ENCODE measurements around the gene PDIA5. TPM values are rescaled to one million over a fixed set of nuclear protein-coding genes. Genes with fewer than 3 reads are reported as not detected.

Gene PDIA5
- total and polyA plus RNA-seq, 2 donors (not counting 1 experiment from before 2014, with no cell fraction given) = 2.6 to 3.8 TPM

- H3K4me3 ChIP-seq (ENCODE audit: control extremely low read depth in 1 of 5, extremely low read depth in 1 of 5, insufficient read depth in 1 of 5, low read depth in 2 of 5, low read length in 4 of 5) = no peak overlapping the region
- Mint-ChIP-seq H3K9me3 (ENCODE audit: insufficient read depth) (no peaks in the 10 kb centered on the region), H3K27ac (no peak overlapping the region), H3K4me1 (peaks cover 8% of the 10 kb centered on the region), H3K27me3 (no peaks in the 10 kb centered on the region), H3K4me3 (no peak overlapping the region)
- DNase-seq (no peak), ATAC-seq (ENCODE audit: low read depth) (no peak)
- ChIA-PET POLR2A (no interaction called here), CTCF (interaction anchor here (0.6 kb wide), 1 partner anchor 55 kb away, joined by 3 read pairs; no protein-coding TSS in a partner anchor)
- H3K9ac ChIP-seq (ENCODE audit: low read length) = no peak overlapping the region
- H3K36me3 ChIP-seq (replicated peaks in 1 of 2; ENCODE audit: control extremely low read depth in 1 of 2, control insufficient read depth in 1 of 2, extremely low read depth in 1 of 2, insufficient read depth in 2 of 2, low read length in 1 of 2) = no peaks in the 10 kb centered on the region
- H3K27me3 ChIP-seq (replicated peaks in 1 of 4; ENCODE audit: control extremely low read depth in 1 of 4, control insufficient read depth in 3 of 4, insufficient read depth in 4 of 4, low read length in 3 of 4) = no peaks in the 10 kb centered on the region
- H2AFZ ChIP-seq (ENCODE audit: insufficient read depth, low read depth, low read length, poor library complexity, severe bottlenecking) = no peak overlapping the region
- no peaks in the 10 kb centered on the region for H4K20me1 ChIP-seq (ENCODE audit: control insufficient read depth, insufficient read depth, low read length, poor library complexity, severe bottlenecking)
- WGBS (ENCODE audit: insufficient coverage) = no CpG with 5 or more reads among the region's 2 CpGs
- H3K4me2 ChIP-seq (replicated peaks; ENCODE audit: low read depth, low read length, poor library complexity, severe bottlenecking) = no peak overlapping the region
- H3K9me3 ChIP-seq (ENCODE audit: control extremely low read depth in 1 of 3, control insufficient read depth in 2 of 3, insufficient read depth in 1 of 3, low read length in 2 of 3) = no peaks in the 10 kb centered on the region
- H3K4me1 ChIP-seq (ENCODE audit: control insufficient read depth in 2 of 2, insufficient read depth in 2 of 2, low read length in 2 of 2) = peaks cover 12 to 13% of the 10 kb centered on the region in 2 donors
- TF ChIP-seq EZH2 (IDR thresholded peaks at IDR 0.05; ENCODE audit: borderline replicate concordance, insufficient read depth, low read depth, low read length, poor library complexity, severe bottlenecking) = no peak
- no peak for TF ChIP-seq CTCF (IDR thresholded peaks at IDR 0.05)
- intact Hi-C loops (cut with micrococcal nuclease) = no loop called here
- no peaks in the 10 kb centered on the region for H3K79me2 ChIP-seq (ENCODE audit: control insufficient read depth, insufficient read depth, low read length)
- H3K27ac ChIP-seq (ENCODE audit: low read length in 2 of 2) = no peak overlapping the region
These were observed 35.4 kb downstream of the PDIA5 start for GRCh38 chr3:123102249-123102648.

GRCh38 chr3:123102826-123103225 lies 36.0 kb downstream of the PDIA5 start:
- Histone ChIP-seq H3K4me3 (ENCODE audit: control extremely low read depth in 1 of 5, extremely low read depth in 1 of 5, insufficient read depth in 1 of 5, low read depth in 2 of 5, low read length in 4 of 5) (no peak overlapping the region), H3K9ac (ENCODE audit: low read length) (no peak overlapping the region), H3K9me3 (ENCODE audit: control extremely low read depth in 1 of 3, control insufficient read depth in 2 of 3, insufficient read depth in 1 of 3, low read length in 2 of 3) (no peaks in the 10 kb centered on the region), H4K20me1 (ENCODE audit: control insufficient read depth, insufficient read depth, low read length, poor library complexity, severe bottlenecking) (no peaks in the 10 kb centered on the region), H3K27me3 (replicated peaks in 1 of 4; ENCODE audit: control extremely low read depth in 1 of 4, control insufficient read depth in 3 of 4, insufficient read depth in 4 of 4, low read length in 3 of 4) (no peaks in the 10 kb centered on the region), H3K79me2 (ENCODE audit: control insufficient read depth, insufficient read depth, low read length) (no peaks in the 10 kb centered on the region), H3K27ac (ENCODE audit: low read length in 2 of 2) (no peak overlapping the region), H3K4me1 (ENCODE audit: control insufficient read depth in 2 of 2, insufficient read depth in 2 of 2, low read length in 2 of 2) (peaks cover 12 to 13% of the 10 kb centered on the region in 2 donors), H2AFZ (ENCODE audit: insufficient read depth, low read depth, low read length, poor library complexity, severe bottlenecking) (no peak overlapping the region), H3K4me2 (replicated peaks; ENCODE audit: low read depth, low read length, poor library complexity, severe bottlenecking) (no peak overlapping the region), H3K36me3 (replicated peaks in 1 of 2; ENCODE audit: control extremely low read depth in 1 of 2, control insufficient read depth in 1 of 2, extremely low read depth in 1 of 2, insufficient read depth in 2 of 2, low read length in 1 of 2) (no peaks in the 10 kb centered on the region)
- Mint-ChIP-seq H3K27me3 (no peaks in the 10 kb centered on the region), H3K9me3 (ENCODE audit: insufficient read depth) (no peaks in the 10 kb centered on the region), H3K4me3 (no peak overlapping the region), H3K27ac (no peak overlapping the region), H3K4me1 (peaks cover 8% of the 10 kb centered on the region)
- no CpG with 5 or more reads among the region's 2 CpGs for WGBS (ENCODE audit: insufficient coverage)
- TF ChIP-seq EZH2 (IDR thresholded peaks at IDR 0.05; ENCODE audit: borderline replicate concordance, insufficient read depth, low read depth, low read length, poor library complexity, severe bottlenecking) (no peak), CTCF (IDR thresholded peaks at IDR 0.05) (no peak)
- ChIA-PET POLR2A (no interaction called here), CTCF (no interaction called here)
- intact Hi-C loops (cut with micrococcal nuclease) = no loop called here
- DNase-seq (no peak), ATAC-seq (ENCODE audit: low read depth) (no peak)
